ENCODE results near the gene PLEK. TPM values are rescaled to one million over a fixed set of nuclear protein-coding genes. Genes with fewer than 3 reads are reported as not detected.

PLEK gene
- total RNA-seq, 4 donors from 2014 or later: under 0.01 to 7.5 (median 3.4) TPM

DNA sequence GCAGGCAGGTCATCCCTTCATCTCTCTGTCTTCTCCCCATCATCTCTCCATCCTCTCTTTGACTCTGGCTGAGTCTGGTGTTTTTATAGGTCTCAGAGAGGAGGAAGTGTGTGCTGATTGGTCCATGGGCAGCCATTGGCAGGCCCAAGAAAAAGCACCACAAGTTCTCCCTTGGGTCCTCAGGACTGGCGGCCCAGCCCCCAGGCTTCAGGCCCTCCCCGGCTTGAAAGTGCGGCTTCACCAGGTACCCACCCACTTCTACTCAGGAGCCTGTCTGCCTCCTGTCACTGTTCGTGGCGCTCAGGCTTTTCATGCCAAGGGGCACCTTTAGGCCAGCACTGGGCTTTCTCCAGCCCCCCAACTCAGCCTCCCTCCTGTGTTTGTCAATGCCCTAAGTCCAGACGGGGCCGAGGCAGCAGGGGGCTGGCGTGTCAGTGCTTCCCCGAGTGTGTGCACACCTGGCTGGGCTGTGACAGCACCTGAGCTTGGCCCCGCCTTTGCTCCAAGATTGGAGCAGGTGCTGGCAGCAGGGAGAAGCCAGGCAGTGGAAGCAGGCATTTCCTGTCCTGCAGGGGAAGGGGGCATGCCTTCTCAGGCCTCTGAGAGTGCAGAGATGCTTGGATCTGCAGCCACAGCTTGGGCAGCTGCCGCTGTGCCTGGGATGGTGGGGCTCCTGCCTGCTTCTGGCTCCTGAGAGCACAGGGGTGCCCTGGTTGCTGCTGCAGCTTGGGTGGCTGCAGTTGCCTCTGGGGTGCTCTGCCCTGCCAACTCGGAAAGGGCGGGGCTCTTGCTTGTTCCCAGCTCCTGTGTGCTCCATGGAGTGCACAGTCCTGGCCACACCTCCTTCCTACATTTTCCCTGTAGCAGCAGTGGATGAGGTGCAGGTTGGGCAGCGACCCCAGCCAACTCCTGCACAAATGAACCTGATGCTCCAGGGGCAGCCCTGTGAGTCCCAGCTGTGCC lies 67.9 kb downstream of the PLEK start:
- no peak for TF ChIP-seq POLR2A (IDR thresholded peaks at IDR 0.05)
- TF ChIP-seq, protein P1, sequence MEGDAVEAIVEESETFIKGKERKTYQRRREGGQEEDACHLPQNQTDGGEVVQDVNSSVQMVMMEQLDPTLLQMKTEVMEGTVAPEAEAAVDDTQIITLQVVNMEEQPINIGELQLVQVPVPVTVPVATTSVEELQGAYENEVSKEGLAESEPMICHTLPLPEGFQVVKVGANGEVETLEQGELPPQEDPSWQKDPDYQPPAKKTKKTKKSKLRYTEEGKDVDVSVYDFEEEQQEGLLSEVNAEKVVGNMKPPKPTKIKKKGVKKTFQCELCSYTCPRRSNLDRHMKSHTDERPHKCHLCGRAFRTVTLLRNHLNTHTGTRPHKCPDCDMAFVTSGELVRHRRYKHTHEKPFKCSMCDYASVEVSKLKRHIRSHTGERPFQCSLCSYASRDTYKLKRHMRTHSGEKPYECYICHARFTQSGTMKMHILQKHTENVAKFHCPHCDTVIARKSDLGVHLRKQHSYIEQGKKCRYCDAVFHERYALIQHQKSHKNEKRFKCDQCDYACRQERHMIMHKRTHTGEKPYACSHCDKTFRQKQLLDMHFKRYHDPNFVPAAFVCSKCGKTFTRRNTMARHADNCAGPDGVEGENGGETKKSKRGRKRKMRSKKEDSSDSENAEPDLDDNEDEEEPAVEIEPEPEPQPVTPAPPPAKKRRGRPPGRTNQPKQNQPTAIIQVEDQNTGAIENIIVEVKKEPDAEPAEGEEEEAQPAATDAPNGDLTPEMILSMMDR (IDR thresholded peaks at IDR 0.05): no peak
- DNase-seq: no peak
- Histone ChIP-seq H3K27ac (no peak overlapping the region), H3K4me3 (no peak overlapping the region), H3K36me3 (no peaks in the 10 kb centered on the region), H3K9me3 (no peaks in the 10 kb centered on the region), H3K27me3 (no peaks in the 10 kb centered on the region), H3K4me1 (no peaks in the 10 kb centered on the region)
- intact Hi-C loops (cut with DNase I; ENCODE audit: low total_unique reads): no loop called here

DNA sequence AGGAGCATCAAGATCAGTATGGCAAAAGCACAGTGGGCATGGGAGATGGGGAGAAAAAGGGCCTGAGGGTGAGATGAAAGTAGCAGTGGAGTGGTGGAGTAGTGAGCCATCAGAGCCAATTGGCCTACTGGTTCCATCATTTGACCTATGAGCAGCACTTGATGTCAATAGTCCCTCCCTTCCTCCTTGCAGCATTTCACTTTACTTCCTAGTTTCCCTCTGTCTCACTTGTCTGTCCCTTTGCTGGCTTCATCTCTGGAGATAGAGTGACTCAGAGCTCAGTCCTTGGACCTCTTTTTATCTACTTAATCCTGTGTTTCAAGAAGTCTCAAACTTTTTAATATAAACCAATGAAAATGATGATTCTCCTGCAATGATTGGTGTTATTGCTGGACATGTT lies 69.9 kb downstream of the PLEK start:
- no peaks in the 10 kb centered on the region for H3K4me1 ChIP-seq
- no peak for DNase-seq
- H3K27me3 ChIP-seq: no peaks in the 10 kb centered on the region
- no peaks in the 10 kb centered on the region for H3K9me3 ChIP-seq
- no peaks in the 10 kb centered on the region for H3K36me3 ChIP-seq
- TF ChIP-seq, protein P1 (IDR thresholded peaks at IDR 0.05): no peak
- no peak for TF ChIP-seq POLR2A (IDR thresholded peaks at IDR 0.05)
- intact Hi-C loops (cut with DNase I; ENCODE audit: low total_unique reads): no loop called here
- peak overlapping the region; percentile 4 to 76 for H3K27ac ChIP-seq
- H3K4me3 ChIP-seq: no peak overlapping the region

DNA sequence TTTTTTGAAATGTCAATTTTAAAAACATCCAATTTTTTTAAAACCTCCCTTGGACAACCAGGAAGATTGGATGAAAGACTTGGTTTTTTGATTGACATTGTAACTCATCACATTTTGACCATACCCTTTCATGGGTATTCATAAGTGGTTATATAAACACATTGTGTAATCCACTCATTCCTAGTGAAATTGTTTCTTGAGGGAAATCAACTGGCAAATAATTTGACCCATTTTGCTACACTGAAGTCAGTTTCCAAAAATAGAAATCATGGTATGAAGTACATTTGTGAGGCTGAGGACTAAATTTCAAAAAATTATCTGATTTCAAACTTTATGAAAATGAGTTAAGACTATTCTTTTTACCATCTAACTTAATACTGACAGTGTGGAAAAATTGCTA lies 70.5 kb downstream of the PLEK start:
- no peaks in the 10 kb centered on the region for H3K9me3 ChIP-seq
- no peaks in the 10 kb centered on the region for H3K36me3 ChIP-seq
- no peaks in the 10 kb centered on the region for H3K27me3 ChIP-seq
- DNase-seq: no peak
- no peak for TF ChIP-seq POLR2A (IDR thresholded peaks at IDR 0.05)
- TF ChIP-seq, protein P1 (IDR thresholded peaks at IDR 0.05): no peak
- H3K4me3 ChIP-seq: no peak overlapping the region
- intact Hi-C loops (cut with DNase I; ENCODE audit: low total_unique reads): no loop called here
- no peaks in the 10 kb centered on the region for H3K4me1 ChIP-seq
- peak overlapping the region; percentile 74 to 76 for H3K27ac ChIP-seq

DNA sequence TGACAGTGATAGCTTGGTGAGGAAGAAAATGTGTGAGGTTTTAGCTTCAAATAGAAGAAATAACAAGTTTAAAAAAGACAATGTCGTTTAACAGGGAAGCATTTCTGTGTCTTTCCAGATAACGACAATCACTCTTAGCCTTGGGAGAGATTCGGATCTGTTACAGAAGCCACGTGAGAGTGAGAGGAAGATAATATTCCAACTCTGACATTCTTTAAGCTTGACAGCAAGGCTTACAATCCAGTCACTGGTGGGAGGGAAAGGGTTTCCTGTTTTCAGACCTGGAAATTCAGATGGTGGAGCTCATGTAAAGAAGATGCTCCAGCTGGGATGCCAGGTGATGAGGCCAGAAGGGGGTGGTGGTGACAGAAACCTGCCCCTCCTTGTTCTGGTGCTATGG lies 71.2 kb downstream of the PLEK start:
- DNase-seq: no peak
- TF ChIP-seq POLR2A (IDR thresholded peaks at IDR 0.05): no peak
- TF ChIP-seq, protein P1 (IDR thresholded peaks at IDR 0.05): no peak
- intact Hi-C loops (cut with DNase I; ENCODE audit: low total_unique reads): no loop called here
- Histone ChIP-seq H3K4me1 (no peaks in the 10 kb centered on the region), H3K9me3 (no peaks in the 10 kb centered on the region), H3K27me3 (no peaks in the 10 kb centered on the region), H3K4me3 (no peak overlapping the region), H3K36me3 (no peaks in the 10 kb centered on the region), H3K27ac (peak overlapping the region; percentile 74 to 76)

All from uterus (tissue), 4 donors.